Esophagus muscularis mucosa (tissue), 4 donors: Measurements from ENCODE around the gene PCLAF.

Experiments used
- EP300 ChIP-seq: sonication (generic); formaldehyde crosslinking; IDR thresholded peaks from one replicate; pipeline ENCODE4 v1.6.1; 2017; ENCODE audit warnings: antibody characterized with exemption
- POLR2A ChIP-seq: fragments of 450-650 bp; IDR thresholded peaks from one replicate; pipeline ENCODE4 v1.6.1; 2017; ENCODE audit warnings: antibody characterized with exemption, moderate library complexity, mild to moderate bottlenecking, low read depth
- TF ChIP-seq, protein P1 (sequence below), 3 experiments: fragments of 200-600 bp in 2 of 3; fragments of 450-650 bp in 1 of 3; sonication (generic) in 2 of 3; IDR thresholded peaks; one replicate each; pipeline ENCODE4 v1.5.1; 2017 to 2019; ENCODE audit warnings: antibody characterized with exemption in 3 of 3, mild to moderate bottlenecking in 2 of 3, moderate library complexity in 1 of 3

- TF ChIP-seq POLR2A = no peak
- TF ChIP-seq, protein P1, sequence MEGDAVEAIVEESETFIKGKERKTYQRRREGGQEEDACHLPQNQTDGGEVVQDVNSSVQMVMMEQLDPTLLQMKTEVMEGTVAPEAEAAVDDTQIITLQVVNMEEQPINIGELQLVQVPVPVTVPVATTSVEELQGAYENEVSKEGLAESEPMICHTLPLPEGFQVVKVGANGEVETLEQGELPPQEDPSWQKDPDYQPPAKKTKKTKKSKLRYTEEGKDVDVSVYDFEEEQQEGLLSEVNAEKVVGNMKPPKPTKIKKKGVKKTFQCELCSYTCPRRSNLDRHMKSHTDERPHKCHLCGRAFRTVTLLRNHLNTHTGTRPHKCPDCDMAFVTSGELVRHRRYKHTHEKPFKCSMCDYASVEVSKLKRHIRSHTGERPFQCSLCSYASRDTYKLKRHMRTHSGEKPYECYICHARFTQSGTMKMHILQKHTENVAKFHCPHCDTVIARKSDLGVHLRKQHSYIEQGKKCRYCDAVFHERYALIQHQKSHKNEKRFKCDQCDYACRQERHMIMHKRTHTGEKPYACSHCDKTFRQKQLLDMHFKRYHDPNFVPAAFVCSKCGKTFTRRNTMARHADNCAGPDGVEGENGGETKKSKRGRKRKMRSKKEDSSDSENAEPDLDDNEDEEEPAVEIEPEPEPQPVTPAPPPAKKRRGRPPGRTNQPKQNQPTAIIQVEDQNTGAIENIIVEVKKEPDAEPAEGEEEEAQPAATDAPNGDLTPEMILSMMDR (IDR thresholded peaks at IDR 0.05) = no peak
- TF ChIP-seq EP300 = no peak
Measured at GRCh38 chr15:64355348-64355943, 25.8 kb downstream of the PCLAF start.
